ENCODE results near the gene PRADC1.
"Not testable (repeated sequence)": the region's sequence is repeated elsewhere in the genome, so short reads cannot be mapped to it uniquely, and the experiment has no call there.

PRADC1 gene

GRCh38 chr2:73233932-73234832 lies 1.1 kb upstream of the PRADC1 start, which contains the start of gene CCT7:
Gene CCT7 (plus strand): TSS chr2:73234308. CDS start chr2:73234379, 71 bp downstream.
- DNase-seq: peak; percentile 82

DNA sequence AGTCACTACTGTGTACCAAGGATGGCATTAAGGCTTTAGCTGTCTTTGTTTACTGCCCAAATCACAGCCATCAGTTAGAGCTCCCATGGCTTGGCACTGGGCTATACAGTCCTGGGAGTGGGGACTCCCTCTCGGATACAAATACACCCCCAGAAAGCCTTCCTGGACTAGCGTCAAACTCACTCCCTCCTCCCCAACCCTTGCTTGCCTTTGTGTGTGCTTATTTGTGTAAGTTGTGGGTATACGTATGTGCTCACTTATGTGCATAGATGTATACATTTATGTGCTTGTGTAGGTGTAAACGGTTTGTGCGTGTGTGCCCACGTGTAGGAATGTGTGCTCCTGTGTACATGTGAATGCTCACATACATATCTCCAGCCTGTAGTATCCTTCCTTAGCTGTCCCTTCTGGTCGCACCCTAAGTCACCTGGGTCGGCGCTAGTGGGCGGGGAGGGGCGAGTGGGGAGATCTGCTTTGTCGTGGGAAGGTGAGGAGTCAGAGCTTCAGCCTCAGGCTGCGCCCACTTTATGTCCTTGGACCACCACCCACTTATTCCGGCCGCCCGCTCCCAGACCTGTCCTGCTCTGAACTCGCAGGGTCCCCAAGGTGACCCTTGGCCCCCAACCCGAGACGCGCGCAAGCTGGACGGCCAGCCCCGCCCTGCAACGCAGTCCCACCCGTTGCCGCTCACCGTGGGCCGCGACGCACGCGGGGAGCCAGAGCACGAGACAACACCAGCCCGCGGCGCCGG lies 461 bp downstream of the PRADC1 start:
- peak; percentile 16 for DNase-seq

DNA sequence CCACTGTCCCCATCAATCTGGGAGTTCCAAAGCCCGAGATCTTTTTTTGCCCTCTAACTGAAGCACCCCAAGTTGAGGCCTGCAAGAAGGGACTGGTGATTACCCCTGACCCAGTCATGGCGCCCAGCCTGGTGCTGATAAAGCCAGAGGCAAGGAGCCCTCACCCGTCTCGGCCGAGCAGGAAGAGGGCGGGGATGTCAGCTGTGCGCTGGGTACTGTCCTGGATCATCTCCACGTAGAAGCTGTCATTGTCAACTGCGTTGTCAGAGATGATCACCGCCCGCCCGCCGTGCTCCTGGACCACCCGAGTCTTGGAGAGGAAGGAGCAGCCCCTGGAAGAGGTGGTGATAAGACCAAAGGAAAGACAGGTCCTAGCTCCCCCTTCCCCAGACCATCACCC lies 4.4 kb downstream of the PRADC1 start:
- DNase-seq: no peak

DNA sequence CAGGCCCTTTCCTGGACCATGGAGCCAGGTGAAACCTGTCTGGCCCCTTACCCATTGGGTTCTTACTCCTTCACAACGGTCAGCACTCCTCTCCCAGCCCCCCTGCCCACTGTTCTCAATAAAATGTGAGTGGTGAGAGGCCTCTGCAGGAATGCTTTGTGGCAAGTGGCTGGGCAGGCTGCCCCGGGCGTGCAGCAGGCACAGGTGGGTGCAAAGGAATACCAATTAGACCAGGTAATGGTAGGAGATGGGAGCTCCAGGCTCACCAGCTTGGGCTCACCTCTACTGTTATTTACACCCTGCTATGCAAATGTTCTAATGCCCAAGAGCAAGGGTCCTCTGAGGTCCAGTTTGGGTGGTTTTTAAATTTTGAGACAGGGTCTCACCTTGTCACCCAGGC lies 6.0 kb downstream of the PRADC1 start:
- no peak for DNase-seq

- DNase-seq: no peak
Measured at GRCh38 chr2:73225513-73226360, 7.3 kb downstream of the PRADC1 start.

DNA sequence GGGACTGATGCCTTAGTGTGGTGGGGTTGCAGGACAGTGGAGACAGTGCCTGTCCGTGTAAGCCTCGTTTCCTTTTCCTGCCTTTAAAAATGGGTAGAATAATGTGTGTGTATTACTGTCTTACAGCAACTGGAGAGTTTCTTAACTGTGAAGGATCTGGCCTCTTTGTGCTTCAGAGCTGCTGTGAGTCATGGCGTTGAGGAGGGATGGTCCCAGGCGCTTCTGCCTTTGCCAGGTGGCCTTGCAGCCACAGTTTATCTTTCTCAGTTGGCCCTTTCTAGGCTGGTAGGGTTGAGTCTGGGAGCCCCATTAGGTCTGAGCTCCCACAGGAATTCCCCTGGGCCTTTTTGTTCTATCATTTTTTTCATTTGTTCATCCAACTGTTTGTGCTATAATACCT lies 9.2 kb downstream of the PRADC1 start:
- no peak for DNase-seq

GRCh38 chr2:73218298-73218697 lies 14.7 kb downstream of the PRADC1 start:
- no peak for DNase-seq

DNA sequence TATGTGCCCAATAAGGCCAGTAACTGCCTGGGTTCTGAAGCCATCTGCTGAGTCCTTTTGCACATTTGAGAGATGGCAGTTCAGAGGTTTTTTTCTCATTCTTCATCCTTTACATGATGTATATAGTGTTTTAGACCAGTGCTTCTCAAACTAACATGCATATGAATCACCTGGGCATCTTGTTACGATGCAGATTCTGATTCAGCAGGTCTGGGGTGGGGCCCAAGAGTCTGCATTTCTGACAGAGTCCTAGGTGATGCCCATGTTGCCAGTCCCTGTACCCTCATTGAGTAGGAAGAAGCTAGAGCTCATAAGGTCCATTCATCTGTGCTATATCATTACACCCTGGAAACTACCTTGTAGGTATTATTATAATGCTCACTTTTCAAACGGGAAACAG lies 15.2 kb downstream of the PRADC1 start:
- no peak for DNase-seq

DNA sequence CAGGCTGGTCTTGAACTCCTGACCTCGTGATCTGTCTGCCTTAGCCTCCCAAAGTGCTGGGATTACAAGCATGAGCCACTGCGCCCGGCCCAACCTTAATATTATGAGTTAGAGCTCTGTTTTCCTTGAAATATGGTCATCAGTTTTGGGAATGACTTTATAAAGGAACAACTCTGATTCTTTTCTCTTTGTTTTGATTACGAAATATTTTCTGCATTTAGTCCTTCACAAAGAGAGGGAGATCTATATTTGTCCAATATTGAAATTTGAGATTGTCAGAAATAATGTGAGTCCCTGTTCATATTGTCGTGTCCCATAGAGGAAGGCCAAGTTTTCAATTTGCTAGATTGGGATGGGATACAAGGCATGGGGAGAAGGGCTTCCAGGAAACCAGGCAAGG lies 15.9 kb downstream of the PRADC1 start:
- no peak for DNase-seq

DNA sequence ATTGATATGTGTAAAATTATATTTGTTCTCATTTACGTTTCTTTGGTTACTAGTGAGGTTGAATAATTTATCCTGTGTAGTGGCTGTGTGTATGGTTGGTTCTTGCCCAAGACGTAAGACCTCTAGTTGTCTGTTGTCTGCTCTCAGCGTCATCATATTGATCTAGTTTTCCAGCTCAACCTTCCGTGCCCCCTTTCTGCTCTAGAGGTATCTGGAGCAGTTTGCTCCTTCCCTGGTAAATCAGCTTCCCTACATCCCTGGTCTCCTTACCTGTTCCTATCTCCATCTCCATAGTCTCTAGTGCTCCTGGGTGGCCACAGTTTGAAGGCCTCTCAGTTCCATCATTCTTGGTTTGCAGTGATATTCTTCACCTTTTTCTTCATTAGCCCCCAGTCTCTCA lies 17.8 kb downstream of the PRADC1 start:
- DNase-seq: no peak

DNA sequence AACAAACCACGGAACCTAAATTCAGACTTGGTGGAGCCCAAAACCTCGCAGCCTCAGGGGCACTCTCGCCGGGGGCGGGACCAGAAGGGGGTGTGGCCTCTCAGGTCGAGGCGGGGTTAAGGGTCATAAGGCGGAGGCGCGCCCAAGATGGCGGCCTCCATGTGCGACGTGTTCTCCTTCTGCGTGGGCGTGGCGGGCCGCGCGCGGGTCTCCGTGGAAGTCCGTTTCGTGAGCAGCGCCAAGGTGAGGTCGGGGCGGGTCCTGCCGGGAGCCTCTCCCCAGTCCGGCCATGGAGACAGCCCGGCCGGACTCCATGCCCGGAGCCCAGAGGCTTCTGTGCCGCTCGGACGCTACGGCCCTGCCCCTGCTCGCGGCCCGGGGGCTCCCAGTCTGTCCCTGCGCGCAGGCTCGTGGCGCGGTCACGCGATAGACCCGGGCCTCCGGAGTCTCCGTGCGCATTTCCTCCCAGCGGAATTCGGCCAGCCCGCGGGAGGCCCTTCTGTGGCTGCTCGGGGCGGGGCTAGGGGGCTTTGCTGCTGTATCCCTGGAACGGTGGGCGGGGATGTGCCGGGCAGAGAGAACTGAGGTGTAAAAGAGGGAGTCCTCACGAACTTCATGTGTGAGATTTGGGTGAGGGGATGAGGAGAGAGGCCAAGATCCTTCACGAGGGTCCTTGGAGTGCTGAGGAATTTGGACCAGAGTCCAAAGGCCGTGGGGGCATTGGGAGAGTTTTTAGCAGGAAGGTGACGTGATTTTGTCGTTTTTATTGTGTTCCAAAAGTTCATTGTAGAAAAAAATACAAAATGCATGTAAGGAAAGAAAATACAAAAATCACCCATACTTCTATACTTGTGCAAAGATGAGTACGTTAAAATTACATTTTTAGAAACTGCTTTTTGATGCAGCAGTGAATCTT lies 18.7 kb downstream of the PRADC1 start, which contains the start of gene SMYD5:
SMYD5 (plus strand) TSS at position 126 of the 916 bp plus-strand sequence; CDS start at position 148, 22 bp downstream.
- peak; percentile 90 for DNase-seq

GRCh38 chr2:73212448-73213176 lies 20.4 kb downstream of the PRADC1 start:
- DNase-seq: peak; percentile 72

DNA sequence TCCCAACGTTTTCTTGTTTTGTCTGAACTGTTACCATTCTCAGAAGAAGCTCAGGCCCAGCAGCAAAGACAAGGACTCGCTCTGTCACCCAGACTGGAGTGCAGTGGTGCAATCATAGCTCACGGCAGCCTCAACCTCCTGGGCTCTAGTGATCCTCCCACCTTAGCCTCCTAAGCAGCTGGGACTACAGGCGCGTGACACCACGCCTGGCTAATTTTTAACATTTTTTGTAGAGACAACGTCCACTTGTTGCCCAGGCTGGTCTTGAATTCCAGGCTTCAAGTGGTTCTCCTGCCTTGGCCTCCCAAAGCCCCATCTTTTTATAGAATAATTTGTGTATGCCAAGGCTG lies 21.0 kb downstream of the PRADC1 start:
- no peak for DNase-seq

DNA sequence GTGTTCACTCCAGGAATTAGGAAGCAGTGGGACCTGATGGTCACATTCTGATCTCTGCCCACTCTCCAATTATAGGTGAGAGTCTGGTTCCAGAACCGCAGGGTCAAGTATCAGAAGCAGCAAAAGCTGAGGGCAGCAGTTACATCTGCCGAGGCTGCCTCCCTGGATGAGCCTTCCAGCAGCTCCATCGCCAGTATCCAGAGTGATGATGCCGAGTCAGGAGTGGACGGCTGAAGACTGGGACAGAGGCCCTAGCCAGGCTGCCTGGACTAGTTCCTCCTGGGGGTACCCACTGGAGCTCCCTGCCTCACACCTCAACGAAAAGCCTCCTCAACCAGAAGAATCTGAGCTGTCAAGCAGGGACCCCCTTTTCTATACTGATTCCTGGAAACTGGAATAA lies 22.3 kb downstream of the PRADC1 start:
- no peak for DNase-seq

DNA sequence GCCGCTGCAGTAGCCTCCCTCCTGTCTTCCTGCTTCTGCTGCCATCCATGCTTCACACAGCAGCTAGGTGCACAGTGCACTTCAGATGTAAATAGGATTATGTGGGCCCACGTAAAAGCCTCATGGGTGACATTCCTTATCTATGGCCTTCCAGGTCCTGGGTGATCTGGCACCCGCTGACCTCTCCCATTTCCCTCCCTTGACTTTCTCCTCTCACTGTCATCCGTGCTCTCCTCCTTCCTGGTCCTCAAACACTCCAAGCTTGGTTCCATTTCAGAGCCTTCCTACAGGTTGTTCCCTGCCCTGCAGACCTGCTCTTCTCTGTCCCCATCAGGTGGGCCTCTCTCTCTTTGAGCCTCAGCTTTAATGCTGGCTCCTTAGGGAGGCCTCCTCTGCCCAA lies 23.0 kb downstream of the PRADC1 start:
- DNase-seq: no peak

GRCh38 chr2:73208258-73208657 lies 24.8 kb downstream of the PRADC1 start:
- DNase-seq: no peak

DNA sequence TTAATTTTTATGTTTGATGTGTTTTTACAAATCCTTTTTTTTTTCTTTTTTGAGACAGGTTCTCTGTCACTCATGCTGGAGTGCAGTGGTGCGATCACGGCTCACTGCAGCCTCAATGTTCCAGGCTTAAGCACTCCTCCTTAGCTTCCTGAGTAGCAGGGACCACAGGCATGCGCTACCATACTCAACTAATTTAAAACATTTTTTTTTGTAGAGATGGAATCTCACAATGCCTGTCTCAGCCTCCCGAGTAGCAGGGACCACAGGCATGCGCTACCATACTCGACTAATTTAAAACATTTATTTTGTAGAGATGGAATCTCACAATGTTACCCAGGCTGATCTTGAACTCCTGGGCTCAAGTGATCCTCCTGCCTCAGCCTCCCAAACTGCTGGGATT lies 27.4 kb downstream of the PRADC1 start:
- no peak for DNase-seq

DNA sequence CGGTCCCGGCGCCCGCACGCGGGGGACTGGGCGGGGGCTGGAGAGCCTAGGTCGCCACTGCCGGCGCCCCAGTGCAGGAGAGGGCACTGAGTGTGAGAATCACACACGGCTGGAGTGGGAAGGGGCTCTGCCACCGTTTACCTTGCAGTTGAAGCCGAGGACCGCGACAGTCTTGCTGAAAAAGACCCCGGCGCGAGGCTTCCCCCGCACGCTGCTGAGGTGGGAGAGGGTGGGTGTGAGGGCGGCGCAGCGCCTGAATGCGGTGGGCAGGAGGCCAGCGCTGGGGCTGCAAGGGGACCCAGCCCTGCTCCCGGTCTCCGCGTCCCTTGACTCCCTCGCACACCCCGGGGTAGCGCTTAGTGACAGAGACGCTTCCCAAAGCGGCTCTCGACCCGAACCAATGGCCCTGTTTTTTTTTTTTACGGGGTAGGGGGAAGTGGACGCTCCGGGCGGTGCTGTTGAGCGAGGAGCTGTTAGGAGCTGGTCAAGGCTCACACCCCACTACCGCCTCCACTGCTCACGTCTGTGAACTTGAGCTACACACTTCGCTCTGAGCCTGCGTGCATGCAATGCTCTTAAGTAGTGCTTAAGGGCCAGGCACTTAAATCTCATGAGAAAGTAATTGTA lies 29.9 kb downstream of the PRADC1 start:
- no peak for DNase-seq

GRCh38 chr2:73202156-73203054 lies 30.6 kb downstream of the PRADC1 start, which contains the start of gene NOTO:
Gene NOTO (plus strand): TSS chr2:73202574. CDS start chr2:73202667, 93 bp downstream.
- DNase-seq: no peak

DNA sequence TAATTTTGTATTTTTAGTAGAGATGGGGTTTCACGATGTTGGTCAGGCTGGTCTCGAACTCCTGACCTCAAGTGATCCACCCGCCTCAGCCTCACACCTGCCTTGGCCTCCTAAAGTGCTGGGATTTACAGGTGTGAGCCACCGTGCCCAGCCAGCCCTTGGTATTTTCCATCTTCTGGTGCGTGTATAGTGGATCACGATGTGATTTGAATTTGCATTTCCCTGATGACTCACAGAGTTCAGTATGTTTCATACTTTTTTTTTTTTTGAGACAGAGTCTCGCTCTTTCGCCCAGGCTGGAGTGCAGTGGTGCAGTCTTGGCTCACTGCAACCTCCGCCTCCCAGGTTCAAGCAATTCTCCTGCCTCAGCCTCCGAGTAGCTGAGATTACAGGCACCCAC lies 32.8 kb downstream of the PRADC1 start:
- not testable (repeated sequence) for DNase-seq
